Measurements from ENCODE around the gene RNF41. TPM values are rescaled to one million over a fixed set of nuclear protein-coding genes. Genes with fewer than 3 reads are reported as not detected.
A peak's percentile ranks its signal among the peaks of the same experiment; 100 is the strongest.

The RNF41 gene
- total and polyA plus RNA-seq, 2 of the 13 experiments (the other 11 are each of a cell fraction or from before 2014, with no cell fraction given): 27.1 to 39.4 TPM

- WGBS (ENCODE audit: low lambda C conversion rate): 93% methylated on average over 9 of the region's 9 CpGs
- no peak for DNase-seq (ENCODE audit: low spot score)
- in situ Hi-C loops (cut with HindIII; ENCODE audit: extremely low pct_ligation_motif_present, low pct_unique_long_range_greater_than_20kb): loop anchor here (5.0 kb wide), 1 partner anchor 37 kb away; the partner anchor contains the start of gene ANKRD52
Observed at GRCh38 chr12:56219840-56220239, 1.9 kb downstream of the RNF41 start.

More at GRCh38 chr12:56219840-56220239, 1.9 kb downstream of the RNF41 start:
- no peaks in the 10 kb centered on the region for H3K9me3 ChIP-seq (ENCODE audit: low read length)
- H3K27ac ChIP-seq (ENCODE audit: extremely low read length, insufficient read depth, low read length): no peak overlapping the region
- H3K4me1 ChIP-seq (ENCODE audit: insufficient read depth, low read length): peaks cover 27% of the 10 kb centered on the region
- intact Hi-C loops (cut with micrococcal nuclease; ENCODE audit: unreplicated experiment): loop anchor here (2.0 to 5.0 kb wide), 2 partner anchors 13 to 37 kb away; partner anchors contain the start of gene ANKRD52
- H3K79me2 ChIP-seq (ENCODE audit: insufficient read depth, low read length): peaks cover 12% of the 10 kb centered on the region
- POLR2A ChIA-PET: interaction anchor here (3.1 to 3.8 kb wide), 3 partner anchors 12 to 39 kb away, joined by 24 to 96 read pairs (median 34); partner anchors contain the start of genes ANKRD52 and SLC39A5
- no TSS peak for BruUV-seq (replicated peaks)
- peaks cover 0 to 10% of the 10 kb centered on the region in 2 experiments; a peak in 2 of 5 replicates for H3K36me3 ChIP-seq (replicated peaks in 1 of 2; ENCODE audit: control insufficient read depth in 1 of 2, insufficient read depth in 2 of 2, low read length in 2 of 2)
- no peak overlapping the region for H3K9ac ChIP-seq (ENCODE audit: insufficient read depth, low read depth, low read length)
- no peak overlapping the region for H2AFZ ChIP-seq (ENCODE audit: low read length)
- CTCF ChIA-PET (ENCODE audit: low intra/inter-chr PET ratio, low total read pairs): no interaction called here
- FAIRE-seq: no peak
- no peak overlapping the region for H3K4me3 ChIP-seq (replicated peaks in 1 of 3; ENCODE audit: insufficient read depth in 1 of 3, low read depth in 2 of 3, low read length in 3 of 3)
- no peaks in the 10 kb centered on the region for H4K20me1 ChIP-seq (ENCODE audit: insufficient read depth, low read length)
- no peaks in the 10 kb centered on the region; a peak in 1 of 5 replicates for H3K27me3 ChIP-seq (ENCODE audit: control insufficient read depth in 1 of 2, insufficient read depth in 2 of 2, low read length in 2 of 2)
- TF ChIP-seq ZNF780A (CRISPR knock-in tag; IDR thresholded peaks at IDR 0.05) (no peak), ARNTL (CRISPR knock-in tag; IDR thresholded peaks at IDR 0.05) (no peak), JUNB (CRISPR knock-in tag; IDR thresholded peaks at IDR 0.05; ENCODE audit: borderline replicate concordance) (no peak), MBD4 (IDR thresholded peaks at IDR 0.05; ENCODE audit: borderline replicate concordance, low read length) (no peak), MYNN (CRISPR knock-in tag; IDR thresholded peaks at IDR 0.05; ENCODE audit: low read depth) (no peak), ZNF75D (CRISPR knock-in tag; IDR thresholded peaks at IDR 0.05; ENCODE audit: borderline replicate concordance) (no peak), ZNF816 (CRISPR knock-in tag; IDR thresholded peaks at IDR 0.05; ENCODE audit: borderline replicate concordance) (no peak), TEF (CRISPR knock-in tag; IDR thresholded peaks at IDR 0.05) (no peak), ERF (CRISPR knock-in tag; IDR thresholded peaks at IDR 0.05) (no peak), ZBTB39 (CRISPR knock-in tag; IDR thresholded peaks at IDR 0.05) (no peak), ZNF235 (CRISPR knock-in tag; IDR thresholded peaks at IDR 0.05; ENCODE audit: borderline replicate concordance) (no peak)
- H3K4me2 ChIP-seq (ENCODE audit: low read depth, low read length): peak overlapping the region; percentile 95; the same call in 1 of the 2 replicates
- ATAC-seq: no peak

Measured in HepG2 (cell line).